A549 treated with dexamethasone at 1 μM for 4 hours (cell line): ENCODE data around the gene CCDC83. TPM values are rescaled to one million over a fixed set of nuclear protein-coding genes. Genes with fewer than 3 reads are reported as not detected.

ENCODE experiments used
- total RNA-seq: library from RNA; stranded (reverse); fragments of 200-300 nt; extraction: Qiagen RNA extraction; gene quantifications from 5 replicates; pipeline ENCODE4 v1.2.3, GENCODE V29; 2022

Gene CCDC83
- total RNA-seq = not detected in 5 replicates

GRCh38 chr11:85855341-85855656 lies at the start of gene CCDC83:
CCDC83 (plus strand) TSS chr11:85855383; CDS start chr11:85865124, 9,741 bp downstream.

GRCh38 chr11:85810871-85811611 lies 44.1 kb upstream of the CCDC83 start, which contains the start of gene SYTL2:
SYTL2 (minus strand) TSS chr11:85811141; CDS start chr11:85757725, 53,416 bp downstream.

Other genes with a start within 250 kb of the CCDC83 start
- 0.22 to 0.31 TPM (median 0.24 TPM) in 5 replicates for gene DLG2, start 228.0 kb upstream of the CCDC83 start, total RNA-seq
- 47.6 to 61.9 TPM (median 53.3 TPM) in 5 replicates for gene TMEM126B, start 226.8 kb upstream of the CCDC83 start, total RNA-seq
- gene TMEM126A, start 207.4 kb upstream of the CCDC83 start, total RNA-seq = 44.9 to 60.0 TPM (median 48.8 TPM) in 5 replicates
- gene CREBZF, start 190.3 kb upstream of the CCDC83 start, total RNA-seq = 19.5 to 29.3 TPM (median 26.2 TPM) in 5 replicates
- not detected in 5 replicates for gene CCDC89, start 169.2 kb upstream of the CCDC83 start, total RNA-seq
- gene SYTL2, start 44.2 kb upstream of the CCDC83 start, total RNA-seq = 6.8 to 12.5 TPM (median 7.7 TPM) in 5 replicates
- 75.5 to 91.5 TPM (median 83.5 TPM) in 5 replicates for gene PICALM, start 213.7 kb downstream of the CCDC83 start, total RNA-seq